GM18858 (cell line): ENCODE data around the gene FBP1.
"Not testable (repeated sequence)": the region's sequence is repeated elsewhere in the genome, so short reads cannot be mapped to it uniquely, and the experiment has no call there.

Experiments used
- ATAC-seq: cut with Tn5 transposase; IDR thresholded peaks from one replicate; pipeline ENCODE4 v1.9.1; 2021; ENCODE audit not compliant: unreplicated experiment

Gene FBP1

GRCh38 chr9:94622087-94622800, 17.1 kb downstream of the FBP1 start:
- ATAC-seq, result no peak

- ATAC-seq, result no peak
These were observed 20.3 kb downstream of the FBP1 start for GRCh38 chr9:94619026-94619425.

DNA sequence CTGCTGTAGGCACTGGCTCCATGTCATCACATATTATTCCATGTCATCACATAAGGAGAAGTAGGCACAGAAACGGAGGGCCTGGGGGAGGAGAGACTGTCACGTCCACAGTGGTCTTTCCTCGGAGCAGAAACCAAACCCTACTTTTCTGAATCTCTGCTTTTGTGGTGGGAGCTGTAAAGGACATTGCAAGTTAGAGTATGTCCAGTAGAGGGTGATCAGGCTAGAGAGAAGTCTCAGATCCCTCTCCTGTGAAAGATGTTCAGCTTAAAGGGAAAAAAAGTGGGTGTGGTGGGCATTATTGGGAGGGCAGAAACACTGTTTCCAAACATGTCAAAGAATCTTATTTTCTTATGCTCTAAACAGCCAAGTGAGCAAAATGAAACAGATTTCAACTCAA, 26.3 kb downstream of the FBP1 start:
- no peak for ATAC-seq

GRCh38 chr9:94612071-94612470, 27.2 kb downstream of the FBP1 start:
- no peak for ATAC-seq

DNA sequence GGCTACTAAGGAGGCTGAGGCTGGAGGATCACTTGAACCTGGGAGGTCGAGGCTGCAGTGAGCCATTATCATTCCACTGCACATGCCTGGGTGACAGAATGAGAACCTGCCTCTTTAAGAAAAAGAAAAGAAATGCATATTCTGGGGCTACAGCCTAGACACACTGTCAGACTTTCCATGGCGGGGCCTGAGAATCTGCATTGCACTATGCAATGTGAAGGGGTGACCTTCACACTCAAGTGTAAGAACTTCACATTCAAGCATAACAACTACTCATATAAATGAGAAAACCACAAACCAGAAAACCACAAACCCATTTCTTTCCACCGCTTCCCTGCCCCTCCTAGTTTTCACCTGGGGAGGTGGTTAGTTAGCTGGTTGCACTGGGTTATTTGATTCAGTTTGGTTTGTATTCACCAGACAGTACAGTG, 27.7 kb downstream of the FBP1 start:
- no peak for ATAC-seq

DNA sequence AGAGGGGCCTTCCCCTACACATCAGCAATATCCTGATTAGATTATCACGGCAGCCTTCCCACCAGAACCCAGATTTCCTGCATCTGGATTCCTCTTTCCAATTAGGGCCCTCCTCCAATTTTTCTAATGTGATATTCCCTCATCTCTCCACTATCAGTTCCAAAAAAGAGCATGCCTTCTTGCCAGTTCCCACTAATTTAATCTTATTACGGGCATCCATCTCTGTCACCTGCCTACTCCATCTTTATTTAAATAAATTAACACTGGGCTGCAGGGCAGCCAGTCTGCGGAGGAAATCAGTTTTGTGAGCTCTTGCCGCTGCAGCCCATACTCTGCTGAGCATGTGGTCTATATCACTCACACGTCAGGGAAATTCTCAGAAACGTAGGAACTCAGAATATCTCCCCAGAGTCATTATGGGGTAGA, 29.1 kb downstream of the FBP1 start:
- ATAC-seq, result no peak

DNA sequence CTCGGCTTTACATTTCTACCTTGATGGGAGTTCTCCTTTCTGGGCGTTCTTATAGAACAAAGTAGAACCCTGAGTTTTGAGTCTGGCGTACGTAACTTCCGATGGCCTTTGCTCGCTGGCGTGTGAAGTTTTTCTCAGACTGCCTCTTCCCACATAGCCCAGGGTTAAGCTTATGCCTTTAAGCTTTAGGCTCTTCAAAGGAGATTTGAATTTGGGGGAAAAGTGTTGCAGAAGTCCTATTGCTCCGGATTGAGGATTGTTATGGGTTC, 32.0 kb downstream of the FBP1 start:
- ATAC-seq, result no peak

DNA sequence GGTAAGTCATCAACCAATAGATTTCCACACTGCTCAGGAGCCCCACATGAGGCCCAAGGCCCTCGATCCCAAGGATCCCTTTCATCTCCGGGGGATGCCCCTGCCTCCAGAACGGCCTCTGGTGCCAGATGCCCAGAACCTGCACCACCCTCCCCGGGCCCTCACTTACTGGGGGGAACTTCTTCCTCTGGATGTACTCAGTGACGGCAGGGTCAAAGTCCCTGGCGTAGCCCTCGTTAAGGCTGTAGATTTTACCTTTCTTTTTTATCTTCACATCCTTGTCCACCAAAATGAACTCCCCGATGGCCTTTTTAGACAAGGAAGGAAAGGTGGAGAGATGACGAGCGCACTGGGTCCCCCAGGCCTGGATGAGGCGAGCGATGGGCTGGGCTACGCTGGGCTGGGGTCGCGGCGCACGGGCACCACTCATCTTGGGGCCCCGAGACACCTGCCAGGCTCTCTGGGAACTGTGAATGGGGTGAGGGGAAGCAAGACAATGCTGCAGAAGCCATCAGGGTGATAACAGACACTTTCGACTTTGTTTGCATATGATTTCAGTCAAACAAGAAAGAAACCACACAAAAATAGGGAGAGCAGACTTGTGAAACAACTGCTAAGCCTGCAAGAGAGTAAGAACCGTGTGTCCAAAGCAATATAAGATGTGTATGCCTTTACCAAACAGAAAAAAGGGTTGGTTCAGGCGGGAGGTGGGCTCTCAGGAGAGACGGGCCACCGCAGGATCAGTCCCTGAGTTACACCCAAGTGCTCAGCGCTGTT, 32.5 kb downstream of the FBP1 start:
- ATAC-seq, result no peak

DNA sequence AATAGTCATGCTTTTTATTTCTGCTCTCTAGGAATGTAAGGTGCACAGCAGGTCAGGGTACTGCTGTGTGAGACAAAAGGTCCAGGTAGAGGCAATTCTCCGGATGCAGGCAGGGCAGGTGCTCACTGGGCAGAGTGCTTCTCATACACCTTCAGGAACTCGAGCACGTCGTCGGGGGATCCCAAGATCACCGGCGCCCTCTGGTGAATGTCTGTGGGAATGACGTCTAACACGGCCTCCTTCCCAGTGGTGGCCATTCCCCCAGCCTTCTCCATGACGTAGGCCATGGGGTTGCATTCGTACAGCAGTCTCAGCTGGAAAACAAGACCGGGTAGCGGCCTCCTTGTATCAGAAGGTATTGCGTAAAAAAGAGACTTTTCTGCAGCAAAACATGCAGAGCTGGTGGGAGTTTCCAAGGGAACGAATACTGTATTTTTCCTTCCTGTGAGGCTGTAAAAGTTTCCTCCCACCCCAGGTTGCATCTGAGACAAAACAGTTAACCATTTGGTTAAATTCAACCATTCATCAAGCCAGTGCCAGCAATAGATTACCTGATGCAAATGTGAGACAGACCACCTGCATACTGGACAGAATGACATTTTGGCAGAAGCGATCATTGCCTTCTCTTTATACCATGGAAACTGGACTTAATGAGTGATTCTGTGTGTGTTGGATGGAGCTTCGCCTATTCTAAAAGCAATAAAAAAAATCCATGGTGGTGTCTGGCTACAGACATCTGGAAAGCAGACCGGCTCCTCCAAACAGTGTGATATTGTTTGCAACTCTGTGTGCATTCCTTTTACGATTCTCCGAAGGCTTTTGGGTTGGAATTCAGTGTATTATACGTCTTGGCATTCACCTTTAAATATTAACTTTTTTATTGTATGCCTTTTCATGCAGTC, 35.8 kb downstream of the FBP1 start:
- ATAC-seq, result no peak

DNA sequence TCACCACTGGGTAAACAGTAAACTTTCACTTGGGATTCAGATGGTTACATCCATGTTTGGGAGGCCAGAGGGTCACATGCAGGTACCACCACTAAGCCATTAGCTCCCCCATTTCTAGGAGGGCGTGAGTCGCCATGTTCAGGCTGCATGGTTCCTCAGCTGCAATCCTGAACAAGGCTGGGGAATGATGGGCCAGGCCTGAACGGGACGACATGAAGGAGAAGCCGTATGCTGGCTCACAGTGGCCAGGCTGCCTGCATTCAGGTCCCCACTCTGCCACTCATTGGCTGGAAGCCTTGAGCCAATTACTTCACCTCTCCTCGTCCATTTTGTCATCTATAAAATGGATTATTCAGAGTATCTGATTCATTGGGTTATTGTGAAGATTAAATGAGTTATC, 36.7 kb downstream of the FBP1 start:
- ATAC-seq, result no peak

- no peak for ATAC-seq
These were observed 38.6 kb downstream of the FBP1 start for GRCh38 chr9:94600715-94601114.

DNA sequence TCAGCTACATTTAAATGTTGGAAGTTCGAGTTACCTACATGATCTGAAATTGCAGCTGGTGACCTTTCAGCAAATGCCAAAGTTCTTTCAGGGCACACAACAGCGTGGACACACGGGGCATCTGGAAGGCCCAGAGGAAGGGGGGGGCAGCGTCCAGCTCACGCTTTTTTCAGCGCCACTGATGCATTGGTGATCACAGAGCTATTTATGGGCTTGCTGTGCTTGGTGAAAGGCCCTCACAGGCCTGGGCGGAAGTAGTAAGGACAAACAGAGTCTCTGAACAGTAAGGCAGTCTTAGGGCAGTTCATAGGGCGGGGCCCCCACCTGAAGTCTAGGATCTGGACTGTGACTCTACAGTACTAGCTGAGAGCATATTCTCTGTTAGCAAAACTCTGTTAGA, 39.1 kb downstream of the FBP1 start:
- no peak for ATAC-seq

DNA sequence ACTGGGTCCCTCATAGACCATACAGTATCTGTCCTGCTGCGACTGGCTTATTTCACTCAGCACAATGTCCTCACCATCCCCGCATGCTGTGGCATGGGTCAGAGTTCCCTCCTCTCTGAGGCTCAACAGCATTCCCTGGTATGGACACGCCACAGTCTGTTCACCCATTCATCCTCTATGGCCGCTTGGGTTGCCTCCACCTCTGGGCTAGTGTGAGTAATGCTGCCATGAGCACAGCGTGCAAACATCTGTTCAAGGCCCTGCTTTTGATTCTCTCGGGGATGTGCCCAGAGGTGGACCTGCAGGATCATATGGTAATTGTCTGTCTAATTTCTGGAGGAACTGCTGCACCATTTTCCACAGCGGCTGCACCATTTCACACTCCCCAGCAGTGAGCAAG, 40.2 kb downstream of the FBP1 start:
- ATAC-seq, result no peak

- ATAC-seq, result no peak
These were observed 45.6 kb downstream of the FBP1 start, which contains the start of gene FBP2 for GRCh38 chr9:94593459-94594345. Gene FBP2, minus strand, starts transcription at chr9:94593824. Its CDS starts 98 bp downstream, at chr9:94593726.

- not testable (repeated sequence) for ATAC-seq
These were observed 46.6 kb downstream of the FBP1 start for GRCh38 chr9:94592683-94593082.

GRCh38 chr9:94591876-94592275, 47.4 kb downstream of the FBP1 start:
- no peak for ATAC-seq

DNA sequence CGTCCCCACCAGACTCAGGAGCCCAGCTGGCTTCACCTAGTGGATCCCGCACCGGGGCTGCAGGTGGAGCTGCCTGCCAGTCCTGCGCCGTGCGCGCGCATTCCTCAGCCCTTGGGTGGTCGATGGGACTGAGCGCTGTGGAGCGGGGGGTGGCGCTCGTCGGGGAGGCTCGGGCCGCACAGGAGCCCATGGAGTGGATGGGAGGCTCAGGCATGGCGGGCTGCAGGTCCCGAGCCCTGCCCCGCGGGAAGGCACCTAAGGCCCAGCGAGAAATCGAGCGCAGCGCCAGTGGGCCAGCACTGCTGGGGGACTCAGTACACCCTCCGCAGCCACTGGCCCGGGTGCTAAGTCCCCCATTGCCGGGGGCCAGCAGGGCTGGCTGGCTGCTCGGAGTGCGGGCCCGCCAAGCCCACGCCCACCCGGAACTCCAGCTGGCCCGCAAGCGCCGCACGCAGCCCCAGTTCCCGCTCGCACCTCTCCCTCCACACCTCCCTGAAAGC, 48.2 kb downstream of the FBP1 start:
- ATAC-seq, result not testable (repeated sequence)

- ATAC-seq, result no peak
These were observed 50.6 kb downstream of the FBP1 start for GRCh38 chr9:94588681-94589080.

- ATAC-seq, result no peak
These were observed 52.5 kb downstream of the FBP1 start for GRCh38 chr9:94586814-94587213.

DNA sequence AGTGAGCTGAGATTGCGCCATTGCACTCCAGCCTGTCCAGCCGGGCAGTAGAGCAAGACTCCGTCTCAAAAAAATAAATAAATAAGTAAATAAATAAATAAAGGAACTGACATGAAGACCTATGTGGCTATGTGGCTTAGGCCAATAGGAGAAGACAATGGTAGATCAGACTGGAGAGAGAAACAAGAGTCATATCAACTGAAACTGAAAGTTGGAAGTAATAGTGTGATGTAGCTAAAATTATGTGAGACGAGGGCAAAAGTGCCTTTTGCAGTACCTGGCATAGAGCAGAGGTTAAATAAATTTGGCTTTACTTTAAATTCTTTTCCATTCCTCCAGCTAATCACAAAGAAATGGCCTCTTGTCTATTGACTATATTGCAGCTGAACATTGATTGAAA, 53.0 kb downstream of the FBP1 start:
- ATAC-seq, result no peak
